NB4 (cell line): ENCODE results near the gene RUBCN.

Experiments
- CTCF ChIP-seq: IDR thresholded peaks from one replicate; pipeline ENCODE4 v1.5.1; 2012; ENCODE audit warnings: low read depth, low read length
- MYC ChIP-seq: IDR thresholded peaks from 2 replicates; pipeline ENCODE4 v1.6.1; 2011; ENCODE audit warnings: low read depth, low read length
- POLR2A ChIP-seq: IDR thresholded peaks from 2 replicates; pipeline ENCODE4 v1.6.1; 2011; ENCODE audit warnings: mild to moderate bottlenecking; ENCODE audit not compliant: insufficient read length; ENCODE audit errors: extremely low read depth
- TF ChIP-seq, protein P1 (sequence below): IDR thresholded peaks from 2 replicates; pipeline ENCODE4 v1.6.1; 2011; ENCODE audit warnings: low read depth, low read length

GRCh38 chr3:197750858-197751737 is 14.4 kb upstream of the RUBCN start:
- TF ChIP-seq CTCF (no peak), POLR2A (no peak), MYC (0 out of 2 replicates have a peak, but pooled peaks have one; percentile 0)
- TF ChIP-seq, protein P1, sequence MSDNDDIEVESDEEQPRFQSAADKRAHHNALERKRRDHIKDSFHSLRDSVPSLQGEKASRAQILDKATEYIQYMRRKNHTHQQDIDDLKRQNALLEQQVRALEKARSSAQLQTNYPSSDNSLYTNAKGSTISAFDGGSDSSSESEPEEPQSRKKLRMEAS = no peak
